Dendritic cell treated with granulocyte-macrophage colony-stimulating factor and Interleukin-4, amounts not matched to agents 40 ng/mL and 50 ng/mL, for 4 days (primary cell): ENCODE data around the gene FBXO30.

Experiments used
- H3K27ac Mint-ChIP-seq: one replicate; pipeline ENCODE4 v1.8.0; 2022; ENCODE audit warnings: mild to moderate bottlenecking, mixed read lengths
- H3K27me3 Mint-ChIP-seq: one replicate; pipeline ENCODE4 v1.8.0; 2022; ENCODE audit warnings: mild to moderate bottlenecking, mixed read lengths
- H3K36me3 Mint-ChIP-seq: one replicate; pipeline ENCODE4 v1.8.0; 2022; ENCODE audit warnings: low read depth, mixed read lengths
- H3K4me1 Mint-ChIP-seq: one replicate; pipeline ENCODE4 v1.8.0; 2022; ENCODE audit warnings: low read depth, mixed read lengths
- H3K4me3 Mint-ChIP-seq: one replicate; pipeline ENCODE4 v1.8.0; 2022; ENCODE audit warnings: mild to moderate bottlenecking, moderate library complexity, mixed read lengths
- H3K9me3 Mint-ChIP-seq: one replicate; pipeline ENCODE4 v1.8.0; 2022; ENCODE audit warnings: mixed read lengths
- intact Hi-C: fragments of 100-400 bp; cut with micrococcal nuclease; formaldehyde crosslinking; loops from one replicate; pipeline ENCODE4 v1.15.0; 2022

Gene FBXO30

GRCh38 chr6:145758113-145758512 lies 56.5 kb downstream of the FBXO30 start:
- Mint-ChIP-seq H3K36me3 (no peaks in the 10 kb centered on the region), H3K9me3 (no peaks in the 10 kb centered on the region), H3K27me3 (no peaks in the 10 kb centered on the region), H3K4me3 (no peak overlapping the region), H3K4me1 (peaks cover 17% of the 10 kb centered on the region), H3K27ac (no peak overlapping the region)
- intact Hi-C loops, result loop anchor here (10.0 kb wide), 1 partner anchor 47 kb away; no protein-coding TSS in a partner anchor

- H3K4me1 Mint-ChIP-seq, result peaks cover 17% of the 10 kb centered on the region
- intact Hi-C loops, result loop anchor here (10.0 kb wide), 1 partner anchor 49 kb away; no protein-coding TSS in a partner anchor
- H3K27me3 Mint-ChIP-seq, result no peaks in the 10 kb centered on the region
- no peaks in the 10 kb centered on the region for H3K9me3 Mint-ChIP-seq
- no peak overlapping the region for H3K27ac Mint-ChIP-seq
- no peak overlapping the region for H3K4me3 Mint-ChIP-seq
- H3K36me3 Mint-ChIP-seq, result no peaks in the 10 kb centered on the region
Observed at GRCh38 chr6:145756170-145756662, 58.4 kb downstream of the FBXO30 start.

- H3K27ac Mint-ChIP-seq, result no peak overlapping the region
- peaks cover 17% of the 10 kb centered on the region for H3K4me1 Mint-ChIP-seq
- no peaks in the 10 kb centered on the region for H3K27me3 Mint-ChIP-seq
- intact Hi-C loops, result loop anchor here (10.0 kb wide), 1 partner anchor 49 kb away; no protein-coding TSS in a partner anchor
- H3K9me3 Mint-ChIP-seq, result no peaks in the 10 kb centered on the region
- H3K4me3 Mint-ChIP-seq, result no peak overlapping the region
- no peaks in the 10 kb centered on the region for H3K36me3 Mint-ChIP-seq
Observed at GRCh38 chr6:145755682-145756081, 58.9 kb downstream of the FBXO30 start.

- no peak overlapping the region for H3K4me3 Mint-ChIP-seq
- no peaks in the 10 kb centered on the region for H3K9me3 Mint-ChIP-seq
- intact Hi-C loops, result loop anchor here (10.0 kb wide), 1 partner anchor 52 kb away; no protein-coding TSS in a partner anchor
- no peaks in the 10 kb centered on the region for H3K36me3 Mint-ChIP-seq
- no peaks in the 10 kb centered on the region for H3K27me3 Mint-ChIP-seq
- peaks cover 25% of the 10 kb centered on the region for H3K4me1 Mint-ChIP-seq
- H3K27ac Mint-ChIP-seq, result no peak overlapping the region
Observed at GRCh38 chr6:145752638-145753037, 62.0 kb downstream of the FBXO30 start.

DNA sequence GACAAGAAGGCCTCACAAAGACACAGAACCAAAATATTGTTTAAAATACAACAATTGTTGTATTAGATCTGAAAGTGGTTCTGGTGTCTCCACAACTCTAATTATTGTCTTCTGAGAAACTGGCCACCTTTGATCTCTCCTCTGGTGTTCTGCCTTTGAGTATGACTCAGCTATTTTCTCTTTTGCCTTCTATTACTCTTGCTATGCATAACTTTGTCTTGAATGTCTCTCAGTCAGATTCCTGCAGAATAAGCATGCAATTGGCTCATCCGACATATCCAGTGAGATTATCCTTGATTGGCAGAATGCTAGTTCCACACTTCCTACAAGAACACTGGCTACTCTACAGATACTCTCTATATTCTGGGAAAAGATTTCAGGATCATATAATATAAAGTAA lies 65.0 kb downstream of the FBXO30 start:
- Mint-ChIP-seq H3K4me1 (peaks cover 8% of the 10 kb centered on the region), H3K27me3 (no peaks in the 10 kb centered on the region), H3K4me3 (no peak overlapping the region), H3K36me3 (no peaks in the 10 kb centered on the region), H3K27ac (no peak overlapping the region), H3K9me3 (no peaks in the 10 kb centered on the region)
- intact Hi-C loops, result loop anchor here (10.0 kb wide), 1 partner anchor 55 kb away; no protein-coding TSS in a partner anchor

- Mint-ChIP-seq H3K4me3 (no peak overlapping the region), H3K9me3 (no peaks in the 10 kb centered on the region), H3K27me3 (no peaks in the 10 kb centered on the region), H3K36me3 (no peaks in the 10 kb centered on the region), H3K4me1 (peaks cover 14% of the 10 kb centered on the region), H3K27ac (no peak overlapping the region)
- intact Hi-C loops, result no loop called here
Observed at GRCh38 chr6:145745861-145746260, 68.7 kb downstream of the FBXO30 start.

DNA sequence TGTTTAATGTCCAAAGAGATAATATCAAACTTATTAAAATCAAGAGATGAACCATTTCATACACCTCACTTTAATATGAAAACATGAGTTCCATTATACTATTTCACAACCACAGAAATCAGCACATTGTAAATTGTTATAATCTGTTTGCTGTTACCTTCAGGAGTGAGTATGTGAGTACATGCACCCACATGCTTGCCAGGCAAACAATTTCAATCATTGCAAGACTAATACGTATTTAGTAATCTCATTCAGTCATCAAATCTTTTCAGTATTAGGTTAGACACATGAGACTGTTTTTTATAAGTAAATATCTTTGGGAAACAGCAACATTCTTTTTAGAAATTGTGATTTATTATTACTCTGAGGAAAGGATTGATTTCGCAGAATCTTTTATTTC lies 70.0 kb downstream of the FBXO30 start:
- intact Hi-C loops, result no loop called here
- H3K36me3 Mint-ChIP-seq, result no peaks in the 10 kb centered on the region
- H3K4me3 Mint-ChIP-seq, result no peak overlapping the region

More for the DNA sequence above, 70.0 kb downstream of the FBXO30 start:
- Mint-ChIP-seq H3K27ac (no peak overlapping the region), H3K9me3 (no peaks in the 10 kb centered on the region), H3K27me3 (no peaks in the 10 kb centered on the region), H3K4me1 (peaks cover 9% of the 10 kb centered on the region)
